LNCAP (cell line): ENCODE measurements around the gene AOPEP.

ENCODE experiments used
- TF ChIP-seq, protein P1 (sequence below): fragments of 450-650 bp; IDR thresholded peaks from 2 replicates; pipeline ENCODE4 v1.5.1; 2017; ENCODE audit warnings: mild to moderate bottlenecking

Gene AOPEP

DNA sequence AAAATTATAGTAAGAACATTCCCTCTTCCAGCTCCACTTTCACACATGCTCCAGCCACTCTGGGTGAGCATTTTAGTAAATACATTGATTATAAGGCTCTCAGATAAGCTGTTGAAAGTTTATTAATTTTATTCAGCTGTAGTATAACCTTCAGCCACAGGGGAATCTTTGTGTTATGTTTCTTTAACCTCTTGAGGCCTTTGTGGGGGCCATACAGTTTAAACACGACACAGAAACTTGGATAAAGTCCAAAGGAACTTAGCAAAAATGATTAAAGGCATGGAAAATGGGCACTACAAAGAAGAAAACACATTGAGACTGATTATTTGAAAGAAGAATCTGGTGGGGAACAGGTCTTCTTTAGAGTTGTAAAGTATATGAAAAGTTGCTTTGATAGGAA lies 70.2 kb downstream of the AOPEP start:
- TF ChIP-seq, protein P1, sequence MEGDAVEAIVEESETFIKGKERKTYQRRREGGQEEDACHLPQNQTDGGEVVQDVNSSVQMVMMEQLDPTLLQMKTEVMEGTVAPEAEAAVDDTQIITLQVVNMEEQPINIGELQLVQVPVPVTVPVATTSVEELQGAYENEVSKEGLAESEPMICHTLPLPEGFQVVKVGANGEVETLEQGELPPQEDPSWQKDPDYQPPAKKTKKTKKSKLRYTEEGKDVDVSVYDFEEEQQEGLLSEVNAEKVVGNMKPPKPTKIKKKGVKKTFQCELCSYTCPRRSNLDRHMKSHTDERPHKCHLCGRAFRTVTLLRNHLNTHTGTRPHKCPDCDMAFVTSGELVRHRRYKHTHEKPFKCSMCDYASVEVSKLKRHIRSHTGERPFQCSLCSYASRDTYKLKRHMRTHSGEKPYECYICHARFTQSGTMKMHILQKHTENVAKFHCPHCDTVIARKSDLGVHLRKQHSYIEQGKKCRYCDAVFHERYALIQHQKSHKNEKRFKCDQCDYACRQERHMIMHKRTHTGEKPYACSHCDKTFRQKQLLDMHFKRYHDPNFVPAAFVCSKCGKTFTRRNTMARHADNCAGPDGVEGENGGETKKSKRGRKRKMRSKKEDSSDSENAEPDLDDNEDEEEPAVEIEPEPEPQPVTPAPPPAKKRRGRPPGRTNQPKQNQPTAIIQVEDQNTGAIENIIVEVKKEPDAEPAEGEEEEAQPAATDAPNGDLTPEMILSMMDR, result no peak

DNA sequence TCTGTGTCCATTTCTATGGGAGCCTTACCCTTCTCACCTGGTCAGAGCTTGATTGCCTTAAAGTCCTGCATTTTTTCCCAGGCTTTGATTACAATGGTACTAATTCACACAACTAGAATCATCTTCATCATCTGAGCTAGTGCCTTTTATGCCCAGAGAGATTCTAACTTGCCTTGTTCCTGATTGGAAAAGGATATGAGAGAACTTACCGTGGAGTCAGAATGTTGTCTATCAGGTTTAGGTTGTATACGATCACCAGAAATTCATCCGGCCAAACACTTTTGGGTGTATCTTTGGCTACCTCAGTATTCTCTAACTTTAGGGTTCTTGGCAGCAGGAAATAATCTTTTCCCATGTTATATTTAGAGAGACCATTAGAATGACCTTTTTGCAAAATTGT lies 71.7 kb downstream of the AOPEP start:
- TF ChIP-seq, protein P1, result no peak

DNA sequence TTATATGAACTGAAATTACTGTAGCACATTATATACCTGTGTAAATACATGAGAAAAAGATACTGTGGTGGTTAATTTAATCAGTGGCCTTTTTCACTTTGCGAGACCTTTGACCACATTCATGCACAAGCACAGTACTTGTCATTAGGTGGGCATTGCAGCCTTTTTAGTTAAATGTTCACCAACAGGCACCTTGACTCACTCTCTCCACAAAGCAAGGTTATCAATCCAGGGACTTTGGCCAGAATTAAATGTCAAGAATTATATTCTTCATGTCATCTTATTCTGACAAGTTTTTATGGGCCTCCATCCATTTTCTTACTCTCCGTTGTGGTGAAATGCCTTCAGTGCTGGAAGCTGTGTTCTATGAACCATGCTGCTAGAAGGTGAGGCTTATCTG lies 72.2 kb downstream of the AOPEP start:
- TF ChIP-seq, protein P1, result no peak

DNA sequence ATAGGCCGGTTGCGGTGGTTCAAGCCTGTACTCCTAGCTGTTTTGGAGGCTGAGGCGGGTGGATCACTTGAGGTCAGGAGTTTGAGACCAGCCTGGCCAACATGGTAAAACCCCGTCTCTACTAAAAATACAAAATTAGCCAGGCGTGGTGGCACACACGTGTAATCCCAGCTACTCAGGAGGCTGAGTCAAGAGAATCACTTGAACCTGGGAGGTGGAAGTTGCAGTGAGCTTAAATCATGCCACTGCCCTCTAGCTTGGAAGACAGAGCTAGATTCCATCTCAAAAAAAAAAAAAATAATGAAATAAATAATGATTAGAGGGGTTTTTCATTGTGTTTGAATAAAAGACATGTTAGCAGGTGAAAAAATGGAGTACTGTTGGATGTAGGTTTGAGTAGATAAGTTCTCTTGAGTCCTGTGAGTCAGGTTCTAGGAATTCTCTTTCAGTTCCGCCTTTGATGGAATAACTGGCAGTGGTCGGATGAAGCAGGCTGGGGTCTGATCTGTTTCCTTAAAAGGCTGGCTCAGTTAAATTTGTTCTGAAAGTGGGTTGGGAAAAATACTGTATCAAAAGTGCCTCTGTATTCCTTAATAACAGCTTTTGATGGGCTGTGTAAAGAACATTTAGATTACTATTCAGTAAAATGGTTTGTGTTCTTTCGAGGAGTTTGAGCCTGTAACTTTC lies 73.2 kb downstream of the AOPEP start:
- TF ChIP-seq, protein P1, result no peak

DNA sequence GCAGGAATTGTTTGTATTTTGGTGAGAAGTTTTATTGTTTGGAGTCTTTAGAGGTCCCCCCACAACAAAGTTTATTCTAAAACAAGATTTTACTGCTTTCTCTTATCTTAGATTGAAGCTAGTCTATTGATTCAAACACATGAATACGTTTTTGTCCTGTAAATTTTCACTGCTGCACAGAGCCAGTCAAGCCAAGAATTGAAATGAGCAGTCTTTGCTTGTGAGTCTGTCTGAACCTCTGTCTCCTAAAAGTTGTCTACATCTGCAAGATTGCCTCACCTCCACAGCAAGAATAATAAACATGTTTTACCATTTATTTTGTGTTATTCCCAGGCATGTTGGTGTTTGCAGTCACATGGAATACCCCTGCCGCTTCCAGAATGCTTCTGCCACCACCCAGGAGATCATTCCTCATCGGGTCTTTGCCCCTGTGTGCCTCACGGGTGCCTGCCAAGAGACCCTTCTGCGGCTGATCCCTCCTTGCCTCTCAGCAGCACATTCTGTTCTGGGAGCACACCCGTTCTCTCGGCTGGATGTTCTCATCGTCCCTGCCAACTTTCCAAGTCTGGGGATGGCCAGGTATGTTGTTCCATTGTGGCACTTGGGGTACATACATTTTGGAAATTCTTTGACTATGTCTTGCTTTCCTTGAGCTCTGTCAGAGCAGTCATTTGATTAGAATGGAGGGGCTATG lies 74.1 kb downstream of the AOPEP start:
- TF ChIP-seq, protein P1, result no peak

DNA sequence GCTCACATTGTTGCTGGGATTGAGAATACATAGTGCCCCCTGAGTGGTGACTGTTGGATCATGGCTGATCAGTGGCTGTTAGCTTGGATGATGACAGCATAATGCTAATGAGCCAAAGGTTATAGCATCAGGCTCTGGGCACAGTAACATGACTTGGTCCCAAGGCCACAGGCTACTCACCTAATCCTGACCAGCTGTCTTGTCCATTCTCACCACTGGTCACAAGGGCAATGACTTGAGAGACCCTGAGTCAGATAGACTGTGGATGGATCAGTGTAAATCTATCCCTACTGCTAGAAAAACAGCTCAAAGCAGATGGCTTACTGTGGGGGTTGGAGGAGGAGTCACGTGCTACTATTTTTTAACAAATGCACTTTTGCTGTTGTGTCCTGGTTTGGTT lies 74.7 kb downstream of the AOPEP start:
- TF ChIP-seq, protein P1, result no peak

DNA sequence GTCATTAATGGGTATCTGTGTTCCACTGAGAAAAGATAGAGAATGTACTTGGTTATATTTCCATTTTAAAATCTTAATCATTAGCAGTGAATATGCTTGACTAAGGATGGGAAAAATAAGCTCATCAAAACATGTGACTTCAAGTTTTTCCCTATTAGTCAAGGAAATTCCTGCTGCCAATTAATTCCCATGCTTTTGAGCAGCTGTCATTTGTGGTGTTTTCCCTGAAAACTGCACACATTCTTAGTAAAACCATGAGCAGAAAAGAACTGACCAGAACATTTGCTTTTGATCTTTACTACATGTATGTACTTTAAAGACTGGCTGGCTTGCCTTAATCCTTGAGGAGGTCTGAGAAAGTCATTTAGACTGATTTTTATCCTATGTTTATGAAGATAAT lies 75.2 kb downstream of the AOPEP start:
- TF ChIP-seq, protein P1, result no peak
